DMS 273 (cell line): ENCODE measurements around the gene CELSR2.
"Not testable (repeated sequence)": the region's sequence is repeated elsewhere in the genome, so short reads cannot be mapped to it uniquely, and the experiment has no call there.

Experiments
- DNase-seq: peaks from one replicate; lab custom pipeline; 2025; ENCODE audit not compliant: unreplicated experiment; lab: John Stamatoyannopoulos, UW

CELSR2 gene

GRCh38 chr1:109300650-109301151 lies 51.4 kb downstream of the CELSR2 start:
- no peak for DNase-seq

GRCh38 chr1:109301874-109302273 lies 52.5 kb downstream of the CELSR2 start:
- DNase-seq: no peak

GRCh38 chr1:109304226-109304920 lies 55.0 kb downstream of the CELSR2 start:
- DNase-seq: no peak

- DNase-seq: not testable (repeated sequence)
These were observed 56.7 kb downstream of the CELSR2 start for GRCh38 chr1:109305991-109306390.

GRCh38 chr1:109306832-109307273 lies 57.5 kb downstream of the CELSR2 start, which contains the start of gene MYBPHL:
TSS of gene MYBPHL (minus strand) at chr1:109307011. CDS start at chr1:109306991, 20 bp downstream.
- no peak for DNase-seq

- DNase-seq: peak; percentile 72
These were observed 58.1 kb downstream of the CELSR2 start for GRCh38 chr1:109307274-109308021.

- no peak for DNase-seq
These were observed 60.0 kb downstream of the CELSR2 start for GRCh38 chr1:109309347-109309746.

- DNase-seq: peak; percentile 85
These were observed 62.9 kb downstream of the CELSR2 start for GRCh38 chr1:109312246-109312645.

GRCh38 chr1:109312978-109313775 lies 63.8 kb downstream of the CELSR2 start:
- peak; percentile 93 for DNase-seq

GRCh38 chr1:109314795-109315194 lies 65.5 kb downstream of the CELSR2 start:
- DNase-seq: no peak

GRCh38 chr1:109315288-109315687 lies 65.9 kb downstream of the CELSR2 start:
- no peak for DNase-seq

GRCh38 chr1:109316506-109316905 lies 67.2 kb downstream of the CELSR2 start:
- DNase-seq: no peak

- no peak for DNase-seq
These were observed 69.8 kb downstream of the CELSR2 start for GRCh38 chr1:109319114-109319513.

GRCh38 chr1:109322974-109323373 lies 73.6 kb downstream of the CELSR2 start:
- DNase-seq: no peak
